Stimulated activated naive B cell treated with anti-CD40 and anti-IgM and Interleukin-4, amounts not matched to agents 10 μg/mL and 1 μg/mL and 100 μg/mL, for 72 hours (primary cell): ENCODE data around the gene PTGES2.

Source experiments
- ATAC-seq, 2 donors: fragments of 150-1000 bp; cut with Tn5 transposase; replicated peaks; 2 replicates each; pipeline ENCODE4 v1.10.0; 2021; ENCODE audit warnings: moderate library complexity in 1 of 2
- DNase-seq: peaks from one replicate; pipeline ENCODE4 v3.0.0; 2021
- H3K27ac Mint-ChIP-seq: one replicate; pipeline ENCODE4 v1.8.0; 2022; ENCODE audit warnings: mild to moderate bottlenecking, mixed read lengths
- H3K27me3 Mint-ChIP-seq, 2 donors: one replicate each; pipeline ENCODE4 v1.8.0; 2022; ENCODE audit warnings: mixed read lengths in 2 of 2
- H3K36me3 Mint-ChIP-seq, 2 donors: one replicate each; pipeline ENCODE4 v1.8.0; 2022; ENCODE audit warnings: mixed read lengths in 2 of 2, mild to moderate bottlenecking in 1 of 2
- H3K4me1 Mint-ChIP-seq, 2 donors: one replicate each; pipeline ENCODE4 v1.8.0; 2022; ENCODE audit warnings: mixed read lengths in 2 of 2, mild to moderate bottlenecking in 1 of 2
- H3K4me3 Mint-ChIP-seq, 2 donors: one replicate each; pipeline ENCODE4 v1.8.0; 2022; ENCODE audit warnings: mild to moderate bottlenecking in 2 of 2, mixed read lengths in 2 of 2, moderate library complexity in 1 of 2
- H3K9me3 Mint-ChIP-seq, 2 donors: one replicate each; pipeline ENCODE4 v1.8.0; 2022; ENCODE audit warnings: mixed read lengths in 2 of 2, mild to moderate bottlenecking in 1 of 2

Gene PTGES2

GRCh38 chr9:128127568-128127989, at the start of gene PTGES2:
Gene PTGES2, minus strand, starts transcription at chr9:128127729. Its CDS starts 12 bp downstream, at chr9:128127717.
- Mint-ChIP-seq H3K36me3 (peaks cover 16 to 36% of the 10 kb centered on the region in 2 donors), H3K4me3 (peak within 1 kb of the TSS; percentile 96 to 97), H3K27ac (peak within 1 kb of the TSS; percentile 100), H3K4me1 (peaks cover 30 to 47% of the 10 kb centered on the region in 2 donors), H3K9me3 (peaks cover 4 to 6% of the 10 kb centered on the region in 2 donors), H3K27me3 (peaks cover 7 to 9% of the 10 kb centered on the region in 2 donors)
- peak; percentile 77 for DNase-seq
- peak; percentile 69 to 77 for ATAC-seq

GRCh38 chr9:128175726-128176125, 48.2 kb upstream of the PTGES2 start:
- H3K36me3 Mint-ChIP-seq: peaks cover 34 to 49% of the 10 kb centered on the region in 2 donors
- H3K4me1 Mint-ChIP-seq: no peaks in the 10 kb centered on the region
- no peaks in the 10 kb centered on the region for H3K27me3 Mint-ChIP-seq
- no peak overlapping the region for H3K4me3 Mint-ChIP-seq
- DNase-seq (no peak), ATAC-seq (no peak)
- H3K27ac Mint-ChIP-seq: no peak overlapping the region
- no peaks in the 10 kb centered on the region for H3K9me3 Mint-ChIP-seq

- peaks cover 28 to 43% of the 10 kb centered on the region in 2 donors for H3K36me3 Mint-ChIP-seq
- ATAC-seq (no peak), DNase-seq (no peak)
- no peak overlapping the region for H3K27ac Mint-ChIP-seq
- no peaks in the 10 kb centered on the region for H3K4me1 Mint-ChIP-seq
- H3K9me3 Mint-ChIP-seq: no peaks in the 10 kb centered on the region
- no peaks in the 10 kb centered on the region for H3K27me3 Mint-ChIP-seq
- H3K4me3 Mint-ChIP-seq: no peak overlapping the region
Observed at GRCh38 chr9:128175102-128175563, 47.6 kb upstream of the PTGES2 start.

- Mint-ChIP-seq H3K27me3 (no peaks in the 10 kb centered on the region), H3K9me3 (no peaks in the 10 kb centered on the region), H3K27ac (no peak overlapping the region), H3K4me3 (no peak overlapping the region), H3K36me3 (peaks cover 23 to 41% of the 10 kb centered on the region in 2 donors), H3K4me1 (peaks cover 0 to 2% of the 10 kb centered on the region in 2 donors)
- ATAC-seq (no peak), DNase-seq (no peak)
Observed at GRCh38 chr9:128174062-128174461, 46.5 kb upstream of the PTGES2 start.

GRCh38 chr9:128169925-128170324, 42.4 kb upstream of the PTGES2 start:
- Mint-ChIP-seq H3K4me1 (peaks cover 0 to 2% of the 10 kb centered on the region in 2 donors), H3K4me3 (no peak overlapping the region), H3K9me3 (no peaks in the 10 kb centered on the region), H3K36me3 (peaks cover 26 to 42% of the 10 kb centered on the region in 2 donors), H3K27me3 (no peaks in the 10 kb centered on the region), H3K27ac (no peak overlapping the region)
- no peak for DNase-seq
- ATAC-seq: no peak

- DNase-seq (no peak), ATAC-seq (no peak)
- H3K4me1 Mint-ChIP-seq: peaks cover 0 to 2% of the 10 kb centered on the region in 2 donors
- no peaks in the 10 kb centered on the region for H3K27me3 Mint-ChIP-seq
- H3K27ac Mint-ChIP-seq: no peak overlapping the region
- H3K9me3 Mint-ChIP-seq: no peaks in the 10 kb centered on the region
- peaks cover 29 to 42% of the 10 kb centered on the region in 2 donors for H3K36me3 Mint-ChIP-seq
- H3K4me3 Mint-ChIP-seq: no peak overlapping the region
Observed at GRCh38 chr9:128169492-128169891, 42.0 kb upstream of the PTGES2 start.

GRCh38 chr9:128168731-128169308, 41.3 kb upstream of the PTGES2 start:
- Mint-ChIP-seq H3K27me3 (no peaks in the 10 kb centered on the region), H3K36me3 (peaks cover 32 to 41% of the 10 kb centered on the region in 2 donors), H3K4me1 (peaks cover 0 to 2% of the 10 kb centered on the region in 2 donors), H3K4me3 (no peak overlapping the region), H3K27ac (no peak overlapping the region), H3K9me3 (no peaks in the 10 kb centered on the region)
- ATAC-seq: no peak
- DNase-seq: no peak

GRCh38 chr9:128167209-128167608, 39.7 kb upstream of the PTGES2 start:
- ATAC-seq (no peak), DNase-seq (no peak)
- Mint-ChIP-seq H3K36me3 (peaks cover 40 to 48% of the 10 kb centered on the region in 2 donors), H3K9me3 (no peaks in the 10 kb centered on the region), H3K4me3 (no peak overlapping the region), H3K27ac (no peak overlapping the region), H3K4me1 (peaks cover 5 to 6% of the 10 kb centered on the region in 2 donors), H3K27me3 (no peaks in the 10 kb centered on the region)

- DNase-seq: no peak
- Mint-ChIP-seq H3K9me3 (no peaks in the 10 kb centered on the region), H3K27me3 (no peaks in the 10 kb centered on the region), H3K4me3 (no peak overlapping the region), H3K4me1 (peaks cover 8 to 15% of the 10 kb centered on the region in 2 donors), H3K27ac (no peak overlapping the region), H3K36me3 (peaks cover 41 to 53% of the 10 kb centered on the region in 2 donors)
- no peak for ATAC-seq
Observed at GRCh38 chr9:128166169-128166568, 38.6 kb upstream of the PTGES2 start.

- peaks cover 39 to 46% of the 10 kb centered on the region in 2 donors for H3K36me3 Mint-ChIP-seq
- H3K9me3 Mint-ChIP-seq: no peaks in the 10 kb centered on the region
- H3K27me3 Mint-ChIP-seq: no peaks in the 10 kb centered on the region
- H3K27ac Mint-ChIP-seq: peak overlapping the region; percentile 21
- no peak for DNase-seq
- ATAC-seq: no peak
- no peak overlapping the region for H3K4me3 Mint-ChIP-seq
- H3K4me1 Mint-ChIP-seq: peaks cover 7 to 24% of the 10 kb centered on the region in 2 donors
Observed at GRCh38 chr9:128164307-128164885, 36.9 kb upstream of the PTGES2 start.

- Mint-ChIP-seq H3K27me3 (no peaks in the 10 kb centered on the region), H3K36me3 (peaks cover 34 to 40% of the 10 kb centered on the region in 2 donors), H3K27ac (peak overlapping the region; percentile 21), H3K4me3 (no peak overlapping the region), H3K9me3 (no peaks in the 10 kb centered on the region), H3K4me1 (peaks cover 9 to 28% of the 10 kb centered on the region in 2 donors)
- DNase-seq (no peak), ATAC-seq (no peak)
Observed at GRCh38 chr9:128163523-128164306, 36.2 kb upstream of the PTGES2 start.

GRCh38 chr9:128163027-128163515, 35.5 kb upstream of the PTGES2 start:
- Mint-ChIP-seq H3K27me3 (no peaks in the 10 kb centered on the region), H3K27ac (no peak overlapping the region), H3K36me3 (peaks cover 32 to 36% of the 10 kb centered on the region in 2 donors), H3K9me3 (no peaks in the 10 kb centered on the region), H3K4me1 (peaks cover 9 to 28% of the 10 kb centered on the region in 2 donors), H3K4me3 (no peak overlapping the region)
- DNase-seq (no peak), ATAC-seq (no peak)

GRCh38 chr9:128162215-128163026, 34.9 kb upstream of the PTGES2 start:
- Mint-ChIP-seq H3K4me3 (no peak overlapping the region), H3K36me3 (peaks cover 29 to 33% of the 10 kb centered on the region in 2 donors), H3K9me3 (no peaks in the 10 kb centered on the region), H3K27me3 (no peaks in the 10 kb centered on the region), H3K4me1 (peaks cover 9 to 28% of the 10 kb centered on the region in 2 donors), H3K27ac (peak overlapping the region; percentile 60)
- ATAC-seq: no peak
- no peak for DNase-seq
